Neural crest cell (in vitro differentiated cells): ENCODE measurements around the gene SLC25A38. TPM values are rescaled to one million over a fixed set of nuclear protein-coding genes. Genes with fewer than 3 reads are reported as not detected.
A peak's percentile ranks its signal among the peaks of the same experiment; 100 is the strongest.

Source experiments
- DNase-seq: peaks from one replicate; pipeline ENCODE4 v3.0.0; 2021; ENCODE audit warnings: low read depth, mixed read lengths, low spot score
- H3K27ac Mint-ChIP-seq: one replicate; pipeline ENCODE4 v1.8.0; 2021; ENCODE audit warnings: mild to moderate bottlenecking, mixed read lengths; ENCODE audit not compliant: unreplicated experiment
- H3K27me3 Mint-ChIP-seq: 2 replicates; pipeline ENCODE4 v1.8.0; 2021; ENCODE audit warnings: low read depth, mild to moderate bottlenecking, mixed read lengths
- H3K36me3 Mint-ChIP-seq: 2 replicates; pipeline ENCODE4 v1.8.0; 2021; ENCODE audit warnings: low read depth, mild to moderate bottlenecking, mixed read lengths
- H3K4me1 Mint-ChIP-seq: 2 replicates; pipeline ENCODE4 v1.8.0; 2021; ENCODE audit warnings: mixed read lengths
- H3K4me3 Mint-ChIP-seq: one replicate; pipeline ENCODE4 v1.8.0; 2021; ENCODE audit warnings: mild to moderate bottlenecking, mixed read lengths
- H3K9me3 Mint-ChIP-seq: 2 replicates; pipeline ENCODE4 v1.8.0; 2021; ENCODE audit warnings: mixed read lengths
- CTCF ChIP-seq: fragments of 200-600 bp; sonication (generic); conservative IDR thresholded peaks from 2 replicates; pipeline ENCODE4 v1.5.0; 2021; ENCODE audit warnings: antibody characterized with exemption, mild to moderate bottlenecking
- total RNA-seq: library from RNA; stranded (reverse); gene quantifications from 2 replicates; pipeline ENCODE4 v1.2.1, GENCODE V29; 2021

The SLC25A38 gene
- total RNA-seq, 1 donor from 2014 or later = 26.6 TPM

GRCh38 chr3:39339086-39339485, 44.1 kb upstream of the SLC25A38 start:
- Mint-ChIP-seq H3K36me3 (no peaks in the 10 kb centered on the region), H3K4me3 (no peak overlapping the region), H3K27me3 (peaks cover 13% of the 10 kb centered on the region), H3K27ac (no peak overlapping the region), H3K4me1 (no peaks in the 10 kb centered on the region), H3K9me3 (no peaks in the 10 kb centered on the region)
- no peak for TF ChIP-seq CTCF
- no peak for DNase-seq

- peaks cover 37% of the 10 kb centered on the region for H3K27me3 Mint-ChIP-seq
- H3K36me3 Mint-ChIP-seq = no peaks in the 10 kb centered on the region
- no peak for TF ChIP-seq CTCF
- H3K4me1 Mint-ChIP-seq = no peaks in the 10 kb centered on the region
- peak overlapping the region; percentile 13 for H3K27ac Mint-ChIP-seq
- H3K4me3 Mint-ChIP-seq = no peak overlapping the region
- H3K9me3 Mint-ChIP-seq = no peaks in the 10 kb centered on the region
- DNase-seq = no peak
These were observed 40.0 kb upstream of the SLC25A38 start for GRCh38 chr3:39343076-39343717.

- no peaks in the 10 kb centered on the region for H3K4me1 Mint-ChIP-seq
- no peak for TF ChIP-seq CTCF
- H3K9me3 Mint-ChIP-seq = no peaks in the 10 kb centered on the region
- H3K27me3 Mint-ChIP-seq = peaks cover 37% of the 10 kb centered on the region
- no peak overlapping the region for H3K27ac Mint-ChIP-seq
- DNase-seq = no peak
- H3K36me3 Mint-ChIP-seq = no peaks in the 10 kb centered on the region
- no peak overlapping the region for H3K4me3 Mint-ChIP-seq
These were observed 39.4 kb upstream of the SLC25A38 start for GRCh38 chr3:39343760-39344159.

- Mint-ChIP-seq H3K27ac (no peak overlapping the region), H3K4me1 (no peaks in the 10 kb centered on the region), H3K27me3 (peaks cover 34% of the 10 kb centered on the region), H3K4me3 (no peak overlapping the region), H3K9me3 (no peaks in the 10 kb centered on the region), H3K36me3 (no peaks in the 10 kb centered on the region)
- no peak for DNase-seq
- TF ChIP-seq CTCF = no peak
These were observed 38.3 kb upstream of the SLC25A38 start for GRCh38 chr3:39344746-39345344.

- Mint-ChIP-seq H3K36me3 (no peaks in the 10 kb centered on the region), H3K27me3 (peaks cover 31% of the 10 kb centered on the region), H3K4me3 (no peak overlapping the region), H3K4me1 (no peaks in the 10 kb centered on the region), H3K27ac (no peak overlapping the region), H3K9me3 (no peaks in the 10 kb centered on the region)
- no peak for DNase-seq
- no peak for TF ChIP-seq CTCF
These were observed 36.2 kb upstream of the SLC25A38 start for GRCh38 chr3:39346785-39347585.
